ENCODE measurements around the gene C3orf22. TPM values are rescaled to one million over a fixed set of nuclear protein-coding genes. Genes with fewer than 3 reads are reported as not detected.

The C3orf22 gene
- total RNA-seq, 2 experiments from 2014 or later: not detected

GRCh38 chr3:126517291-126517951, 41.3 kb downstream of the C3orf22 start, which contains the start of gene UROC1:
TSS of gene UROC1 (minus strand) at chr3:126517773. CDS start at chr3:126517719, 54 bp downstream.
- no peaks in the 10 kb centered on the region for H3K9me3 Mint-ChIP-seq
- ChIA-PET CTCF (no interaction called here), POLR2A (interaction anchor here (0.6 kb wide), 1 partner anchor 988 kb away, joined by 3 read pairs; no protein-coding TSS in a partner anchor)
- no peaks in the 10 kb centered on the region for H3K4me1 Mint-ChIP-seq (ENCODE audit: low read depth)
- no peak within 1 kb of the TSS for H3K4me3 Mint-ChIP-seq
- intact Hi-C loops (cut with micrococcal nuclease): no loop called here
- TF ChIP-seq CTCF (IDR thresholded peaks at IDR 0.05): no peak
- no peak for DNase-seq
- no peak for ATAC-seq
- no peaks in the 10 kb centered on the region for H3K27me3 Mint-ChIP-seq
- H3K36me3 Mint-ChIP-seq (ENCODE audit: low read depth): no peaks in the 10 kb centered on the region
- H3K27ac Mint-ChIP-seq: no peak within 1 kb of the TSS

- ChIA-PET POLR2A (no interaction called here), CTCF (no interaction called here)
- H3K27ac Mint-ChIP-seq: no peak overlapping the region
- no peaks in the 10 kb centered on the region for H3K36me3 Mint-ChIP-seq (ENCODE audit: low read depth)
- no peaks in the 10 kb centered on the region for H3K27me3 Mint-ChIP-seq
- intact Hi-C loops (cut with micrococcal nuclease): no loop called here
- no peak for ATAC-seq
- H3K4me3 Mint-ChIP-seq: no peak overlapping the region
- no peak for TF ChIP-seq CTCF (IDR thresholded peaks at IDR 0.05)
- H3K9me3 Mint-ChIP-seq: no peaks in the 10 kb centered on the region
- H3K4me1 Mint-ChIP-seq (ENCODE audit: low read depth): no peaks in the 10 kb centered on the region
- no peak for DNase-seq
These were observed 41.8 kb downstream of the C3orf22 start for GRCh38 chr3:126516936-126517290.

- no peak for DNase-seq
- no peak overlapping the region for H3K27ac Mint-ChIP-seq
- POLR2A ChIA-PET: no interaction called here
- no peaks in the 10 kb centered on the region for H3K36me3 Mint-ChIP-seq (ENCODE audit: low read depth)
- H3K4me1 Mint-ChIP-seq (ENCODE audit: low read depth): no peaks in the 10 kb centered on the region
- intact Hi-C loops (cut with micrococcal nuclease): no loop called here
- no peak for TF ChIP-seq CTCF (IDR thresholded peaks at IDR 0.05)
- no peaks in the 10 kb centered on the region for H3K9me3 Mint-ChIP-seq
- CTCF ChIA-PET: no interaction called here
- ATAC-seq: no peak
- no peaks in the 10 kb centered on the region for H3K27me3 Mint-ChIP-seq
- no peak overlapping the region for H3K4me3 Mint-ChIP-seq
These were observed 42.4 kb downstream of the C3orf22 start for GRCh38 chr3:126516152-126516935.

- no peaks in the 10 kb centered on the region for H3K27me3 Mint-ChIP-seq
- ChIA-PET CTCF (no interaction called here), POLR2A (no interaction called here)
- TF ChIP-seq CTCF (IDR thresholded peaks at IDR 0.05): no peak
- no peaks in the 10 kb centered on the region for H3K9me3 Mint-ChIP-seq
- no peaks in the 10 kb centered on the region for H3K36me3 Mint-ChIP-seq (ENCODE audit: low read depth)
- H3K27ac Mint-ChIP-seq: no peak overlapping the region
- no peak for DNase-seq
- intact Hi-C loops (cut with micrococcal nuclease): no loop called here
- H3K4me1 Mint-ChIP-seq (ENCODE audit: low read depth): no peaks in the 10 kb centered on the region
- no peak overlapping the region for H3K4me3 Mint-ChIP-seq
- ATAC-seq: no peak
These were observed 43.5 kb downstream of the C3orf22 start for GRCh38 chr3:126515066-126515706.

- intact Hi-C loops (cut with micrococcal nuclease): no loop called here
- DNase-seq: no peak
- Mint-ChIP-seq H3K9me3 (no peaks in the 10 kb centered on the region), H3K27me3 (no peaks in the 10 kb centered on the region), H3K36me3 (ENCODE audit: low read depth) (no peaks in the 10 kb centered on the region), H3K4me3 (no peak overlapping the region), H3K4me1 (ENCODE audit: low read depth) (no peaks in the 10 kb centered on the region), H3K27ac (no peak overlapping the region)
- no peak for TF ChIP-seq CTCF (IDR thresholded peaks at IDR 0.05)
- CTCF ChIA-PET: interaction anchor here (0.9 kb wide), 1 partner anchor 9 kb away, joined by 3 read pairs; no protein-coding TSS in a partner anchor
- ATAC-seq: no peak
- POLR2A ChIA-PET: no interaction called here
These were observed 44.6 kb downstream of the C3orf22 start for GRCh38 chr3:126514161-126514560.
